ENCODE results near the gene PCBP3. TPM values are rescaled to one million over a fixed set of nuclear protein-coding genes. Genes with fewer than 3 reads are reported as not detected.

Gene PCBP3
- total RNA-seq, 2 experiments from 2014 or later = 3.4 to 3.8 TPM

GRCh38 chr21:45787371-45787770 is 143.8 kb downstream of the PCBP3 start:
- no peaks in the 10 kb centered on the region for H3K4me1 ChIP-seq (ENCODE audit: insufficient read depth, low read length)
- H3K4me3 Mint-ChIP-seq = no peak overlapping the region
- intact Hi-C loops (cut with DNase I, micrococcal nuclease) = no loop called here
- H3K4me3 ChIP-seq (ENCODE audit: low read length) = no peak overlapping the region
- ChIA-PET CTCF (no interaction called here), POLR2A (no interaction called here)
- no peak overlapping the region for H3K27ac Mint-ChIP-seq
- ATAC-seq (ENCODE audit: poor library complexity) (no peak), DNase-seq (no peak)
- peaks cover 0 to 4% of the 10 kb centered on the region in 2 experiments for H3K9me3 ChIP-seq (ENCODE audit: control insufficient read depth in 1 of 2, insufficient read depth in 1 of 2, low read length in 2 of 2)
- H3K27me3 Mint-ChIP-seq = no peaks in the 10 kb centered on the region
- H3K36me3 ChIP-seq (ENCODE audit: insufficient read depth, low read length) = no peaks in the 10 kb centered on the region
- H3K27me3 ChIP-seq (ENCODE audit: control insufficient read depth in 1 of 2, insufficient read depth in 2 of 2, low read length in 2 of 2) = no peaks in the 10 kb centered on the region
- no peaks in the 10 kb centered on the region for H3K36me3 Mint-ChIP-seq (ENCODE audit: low read depth)
- no peaks in the 10 kb centered on the region for H3K9me3 Mint-ChIP-seq
- H3K27ac ChIP-seq (ENCODE audit: low read depth in 1 of 2, low read length in 2 of 2) = no peak overlapping the region
- no peaks in the 10 kb centered on the region for H3K4me1 Mint-ChIP-seq (ENCODE audit: low read depth)
- no peak for TF ChIP-seq CTCF (IDR thresholded peaks at IDR 0.05)

- no peaks in the 10 kb centered on the region for H3K27me3 Mint-ChIP-seq
- no peak overlapping the region for H3K27ac Mint-ChIP-seq
- Histone ChIP-seq H3K9me3 (ENCODE audit: control insufficient read depth in 1 of 2, insufficient read depth in 1 of 2, low read length in 2 of 2) (peaks cover 0 to 4% of the 10 kb centered on the region in 2 experiments), H3K4me1 (ENCODE audit: insufficient read depth, low read length) (no peaks in the 10 kb centered on the region), H3K27ac (ENCODE audit: low read depth in 1 of 2, low read length in 2 of 2) (no peak overlapping the region), H3K36me3 (ENCODE audit: insufficient read depth, low read length) (no peaks in the 10 kb centered on the region), H3K4me3 (ENCODE audit: low read length) (no peak overlapping the region), H3K27me3 (ENCODE audit: control insufficient read depth in 1 of 2, insufficient read depth in 2 of 2, low read length in 2 of 2) (no peaks in the 10 kb centered on the region)
- DNase-seq (no peak), ATAC-seq (ENCODE audit: poor library complexity) (no peak)
- ChIA-PET CTCF (no interaction called here), POLR2A (no interaction called here)
- H3K4me3 Mint-ChIP-seq = no peak overlapping the region
- intact Hi-C loops (cut with DNase I, micrococcal nuclease) = no loop called here
- H3K4me1 Mint-ChIP-seq (ENCODE audit: low read depth) = no peaks in the 10 kb centered on the region
- H3K36me3 Mint-ChIP-seq (ENCODE audit: low read depth) = no peaks in the 10 kb centered on the region
- no peaks in the 10 kb centered on the region for H3K9me3 Mint-ChIP-seq
- no peak for TF ChIP-seq CTCF (IDR thresholded peaks at IDR 0.05)
Measured at GRCh38 chr21:45788198-45788597, 144.7 kb downstream of the PCBP3 start.

- CTCF ChIA-PET = no interaction called here
- Histone ChIP-seq H3K36me3 (ENCODE audit: insufficient read depth, low read length) (no peaks in the 10 kb centered on the region), H3K27me3 (ENCODE audit: control insufficient read depth in 1 of 2, insufficient read depth in 2 of 2, low read length in 2 of 2) (no peaks in the 10 kb centered on the region), H3K4me1 (ENCODE audit: insufficient read depth, low read length) (no peaks in the 10 kb centered on the region), H3K27ac (ENCODE audit: low read depth in 1 of 2, low read length in 2 of 2) (no peak overlapping the region), H3K4me3 (ENCODE audit: low read length) (no peak overlapping the region), H3K9me3 (ENCODE audit: control insufficient read depth in 1 of 2, insufficient read depth in 1 of 2, low read length in 2 of 2) (peaks cover 0 to 4% of the 10 kb centered on the region in 2 experiments)
- intact Hi-C loops (cut with DNase I, micrococcal nuclease) = no loop called here
- ATAC-seq (ENCODE audit: poor library complexity) (no peak), DNase-seq (no peak)
- no peak overlapping the region for H3K27ac Mint-ChIP-seq
- H3K36me3 Mint-ChIP-seq (ENCODE audit: low read depth) = no peaks in the 10 kb centered on the region
- TF ChIP-seq CTCF (IDR thresholded peaks at IDR 0.05) = no peak
- POLR2A ChIA-PET = no interaction called here
- no peaks in the 10 kb centered on the region for H3K27me3 Mint-ChIP-seq
- no peaks in the 10 kb centered on the region for H3K4me1 Mint-ChIP-seq (ENCODE audit: low read depth)
- H3K9me3 Mint-ChIP-seq = no peaks in the 10 kb centered on the region
- no peak overlapping the region for H3K4me3 Mint-ChIP-seq
Measured at GRCh38 chr21:45788637-45789506, 145.3 kb downstream of the PCBP3 start.

Measured in CD4-positive, alpha-beta T cell (primary cell).